GM23248 (cell line): Measurements from ENCODE around the gene DPM1. TPM values are rescaled to one million over a fixed set of nuclear protein-coding genes. Genes with fewer than 3 reads are reported as not detected.

ENCODE experiments used
- DNase-seq: peaks from one replicate; pipeline ENCODE4 v3.0.0-alpha.2; 2015
- H2AFZ ChIP-seq: fragments of 200-600 bp; sonication (generic); 2 replicates; pipeline ENCODE4 v1.6.1; 2016; ENCODE audit warnings: antibody characterized with exemption
- H3F3A ChIP-seq: fragments of 200-600 bp; sonication (generic); 2 replicates; pipeline ENCODE4 v1.6.1; 2016; ENCODE audit warnings: mild to moderate bottlenecking, antibody characterized with exemption, mixed run types; ENCODE audit not compliant: insufficient read depth
- H3K27ac ChIP-seq: fragments of 200-600 bp; sonication (generic); 2 replicates; pipeline ENCODE4 v1.5.1; 2016; ENCODE audit warnings: mild to moderate bottlenecking
- H3K27me3 ChIP-seq: fragments of 200-600 bp; sonication (generic); replicated peaks from 2 replicates; pipeline ENCODE4 v1.6.1; 2016; ENCODE audit warnings: mild to moderate bottlenecking; ENCODE audit not compliant: insufficient read depth
- H3K36me3 ChIP-seq: fragments of 200-600 bp; sonication (generic); 2 replicates; pipeline ENCODE4 v1.6.1; 2016; ENCODE audit warnings: low read depth, mild to moderate bottlenecking
- H3K4me1 ChIP-seq: fragments of 200-600 bp; sonication (generic); 2 replicates; pipeline ENCODE4 v1.6.1; 2016; ENCODE audit warnings: mild to moderate bottlenecking; ENCODE audit not compliant: insufficient read depth
- H3K4me2 ChIP-seq: fragments of 200-600 bp; sonication (generic); one replicate; pipeline ENCODE4 v1.6.1; 2016; ENCODE audit warnings: mild to moderate bottlenecking; ENCODE audit not compliant: unreplicated experiment
- H3K4me3 ChIP-seq: fragments of 200-600 bp; sonication (generic); 2 replicates; pipeline ENCODE4 v1.5.1; 2016; ENCODE audit warnings: mild to moderate bottlenecking
- H3K79me2 ChIP-seq: fragments of 200-600 bp; sonication (generic); 2 replicates; pipeline ENCODE4 v1.6.1; 2016; ENCODE audit warnings: mild to moderate bottlenecking; ENCODE audit not compliant: insufficient read depth
- H3K9ac ChIP-seq: fragments of 200-600 bp; sonication (generic); 2 replicates; pipeline ENCODE4 v1.6.1; 2016; ENCODE audit warnings: mild to moderate bottlenecking
- H3K9me2 ChIP-seq: fragments of 200-600 bp; sonication (generic); 2 replicates; pipeline ENCODE4 v1.6.1; 2016; ENCODE audit warnings: mixed run types, mild to moderate bottlenecking, moderate library complexity; ENCODE audit not compliant: insufficient read depth
- H3K9me3 ChIP-seq: fragments of 200-600 bp; sonication (generic); one replicate; pipeline ENCODE4 v1.6.1; 2017; ENCODE audit warnings: low read depth
- H4K20me1 ChIP-seq: fragments of 200-600 bp; sonication (generic); 2 replicates; pipeline ENCODE4 v1.6.0; 2016; ENCODE audit not compliant: insufficient read depth
- EZH2 ChIP-seq: fragments of 200-600 bp; sonication (generic); IDR thresholded peaks from 2 replicates; pipeline ENCODE4 v1.6.1; 2018; ENCODE audit warnings: antibody characterized with exemption, mild to moderate bottlenecking; ENCODE audit not compliant: insufficient read depth, poor library complexity, severe bottlenecking
- EZH2phosphoT487 ChIP-seq: fragments of 200-600 bp; sonication (generic); IDR thresholded peaks from 2 replicates; pipeline ENCODE4 v1.6.1; 2018; ENCODE audit warnings: antibody characterized with exemption, moderate library complexity, mild to moderate bottlenecking, low read depth; ENCODE audit not compliant: insufficient read depth
- WGBS, 2 experiments: methylation state at CpG; one replicate each; pipeline ENCODE4 v1.1.6; 2015 to 2017; ENCODE audit warnings: low lambda C conversion rate in 2 of 2, low coverage in 1 of 2; ENCODE audit errors: missing lambda C conversion rate in 2 of 2; 5-methylcytosine and 5-hydroxymethylcytosine counted together
- in situ Hi-C: fragments of 300-500 bp; cut with MboI; formaldehyde crosslinking; loops from 2 replicates; pipeline ENCODE4 v1.15.0; 2020
- polyA plus RNA-seq: library from polyadenylated mRNA; unstranded; fragments of >200 nt; fragmentation: Nextera tagmentation; extraction: Ambion mirVana; gene quantifications from 2 replicates; pipeline ENCODE4 v1.2.1, GENCODE V29; 2016
- total RNA-seq: library from RNA; depleted of rRNA; stranded (reverse); fragments of >200 nt; shearing (Covaris generic); gene quantifications from 2 replicates; pipeline ENCODE4 v1.2.3, GENCODE V29; 2014

The DPM1 gene
- total and polyA plus RNA-seq, 2 experiments from 2014 or later: 93.1 to 127 TPM

- no peak for TF ChIP-seq EZH2
- TF ChIP-seq EZH2phosphoT487: no peak
- WGBS, 2 experiments: 91 to 93% methylated on average over 1 of the region's 1 CpG
Observed at GRCh38 chr20:50898475-50898874, 59.9 kb downstream of the DPM1 start.

GRCh38 chr20:50895111-50895830 lies 63.1 kb downstream of the DPM1 start:
- Histone ChIP-seq H3K27ac (no peak overlapping the region), H3K36me3 (peaks cover 73% of the 10 kb centered on the region), H2AFZ (no peak overlapping the region), H3K27me3 (no peaks in the 10 kb centered on the region), H3K9me2 (no peaks in the 10 kb centered on the region), H4K20me1 (no peaks in the 10 kb centered on the region; the same call in 1 of the 2 replicates), H3K4me2 (no peak overlapping the region), H3K9ac (no peak overlapping the region), H3K9me3 (no peaks in the 10 kb centered on the region), H3K4me3 (no peak overlapping the region), H3F3A (peaks cover 22% of the 10 kb centered on the region), H3K4me1 (no peaks in the 10 kb centered on the region), H3K79me2 (peaks cover 100% of the 10 kb centered on the region)
- in situ Hi-C loops: no loop called here
- WGBS, 2 experiments: 93 to 94% methylated on average over 8 of the region's 8 CpGs
- no peak for TF ChIP-seq EZH2phosphoT487
- no peak for TF ChIP-seq EZH2
- DNase-seq: no peak

More at GRCh38 chr20:50898475-50898874, 59.9 kb downstream of the DPM1 start:
- Histone ChIP-seq H3K9me2 (no peaks in the 10 kb centered on the region), H3K27ac (no peak overlapping the region), H3K4me1 (no peaks in the 10 kb centered on the region), H2AFZ (no peak overlapping the region), H3K9me3 (no peaks in the 10 kb centered on the region), H3K9ac (no peak overlapping the region), H3F3A (peaks cover 16% of the 10 kb centered on the region; the same call in 1 of the 2 replicates), H3K79me2 (peaks cover 100% of the 10 kb centered on the region), H3K4me2 (no peak overlapping the region), H3K36me3 (peaks cover 69% of the 10 kb centered on the region), H3K4me3 (no peak overlapping the region), H3K27me3 (no peaks in the 10 kb centered on the region), H4K20me1 (peaks cover 4% of the 10 kb centered on the region; the same call in 1 of the 2 replicates)
- in situ Hi-C loops: no loop called here
- no peak for DNase-seq

GRCh38 chr20:50893620-50894019 lies 64.7 kb downstream of the DPM1 start:
- peaks cover 20% of the 10 kb centered on the region for H3F3A ChIP-seq
- TF ChIP-seq EZH2 (no peak), EZH2phosphoT487 (no peak)
- no peak overlapping the region for H3K4me2 ChIP-seq
- H3K4me1 ChIP-seq: no peaks in the 10 kb centered on the region
- DNase-seq: no peak
- no peaks in the 10 kb centered on the region for H3K27me3 ChIP-seq
- WGBS, 2 experiments: 95 to 96% methylated on average over 7 of the region's 7 CpGs
- in situ Hi-C loops: no loop called here
- H3K9ac ChIP-seq: no peak overlapping the region
- peaks cover 99% of the 10 kb centered on the region for H3K79me2 ChIP-seq
- H2AFZ ChIP-seq: no peak overlapping the region
- H3K4me3 ChIP-seq: no peak overlapping the region
- no peak overlapping the region for H3K27ac ChIP-seq
- H3K9me3 ChIP-seq: no peaks in the 10 kb centered on the region
- H3K36me3 ChIP-seq: peaks cover 74% of the 10 kb centered on the region
- no peaks in the 10 kb centered on the region for H3K9me2 ChIP-seq
- no peaks in the 10 kb centered on the region for H4K20me1 ChIP-seq

- H3K9me2 ChIP-seq: no peaks in the 10 kb centered on the region
- peaks cover 90% of the 10 kb centered on the region for H3K79me2 ChIP-seq
- no peak overlapping the region for H2AFZ ChIP-seq
- H4K20me1 ChIP-seq: no peaks in the 10 kb centered on the region
- H3K4me1 ChIP-seq: no peaks in the 10 kb centered on the region
- peaks cover 68% of the 10 kb centered on the region for H3K36me3 ChIP-seq
- H3K4me3 ChIP-seq: no peak overlapping the region
- DNase-seq: no peak
- no peaks in the 10 kb centered on the region for H3K9me3 ChIP-seq
- in situ Hi-C loops: no loop called here
- TF ChIP-seq EZH2 (no peak), EZH2phosphoT487 (no peak)
- no peak overlapping the region for H3K4me2 ChIP-seq
- H3F3A ChIP-seq: peaks cover 22% of the 10 kb centered on the region
- H3K27ac ChIP-seq: no peak overlapping the region
- no peak overlapping the region for H3K9ac ChIP-seq
- 97 to 98% methylated on average over 8 of the region's 8 CpGs for WGBS, 2 experiments
- no peaks in the 10 kb centered on the region for H3K27me3 ChIP-seq
Observed at GRCh38 chr20:50892394-50892793, 65.9 kb downstream of the DPM1 start.
